Right hindlimb (tissue), 1 donor: ENCODE measurements around the gene VTA1.
"Not testable (repeated sequence)": the region's sequence is repeated elsewhere in the genome, so short reads cannot be mapped to it uniquely, and the experiment has no call there.

Experiments used
- DNase-seq: peaks from one replicate; pipeline ENCODE4 v3.0.0-alpha.2; 2018

VTA1 gene

GRCh38 chr6:142229518-142230270, 82.6 kb downstream of the VTA1 start:
- DNase-seq = not testable (repeated sequence)

- peak; percentile 27 for DNase-seq
These were observed 85.4 kb downstream of the VTA1 start for GRCh38 chr6:142232206-142233044.

- no peak for DNase-seq
These were observed 87.1 kb downstream of the VTA1 start for GRCh38 chr6:142233945-142234682.

GRCh38 chr6:142235272-142235671, 88.2 kb downstream of the VTA1 start:
- DNase-seq = peak; percentile 40

GRCh38 chr6:142235791-142236190, 88.7 kb downstream of the VTA1 start:
- DNase-seq = no peak

- DNase-seq = no peak
These were observed 89.6 kb downstream of the VTA1 start for GRCh38 chr6:142236691-142237090.

- DNase-seq = no peak
These were observed 91.8 kb downstream of the VTA1 start for GRCh38 chr6:142238881-142239280.

GRCh38 chr6:142240179-142240578, 93.1 kb downstream of the VTA1 start:
- DNase-seq = no peak

GRCh38 chr6:142241061-142241460, 94.0 kb downstream of the VTA1 start:
- no peak for DNase-seq

GRCh38 chr6:142242269-142242668, 95.2 kb downstream of the VTA1 start:
- no peak for DNase-seq

GRCh38 chr6:142246960-142247359, 99.9 kb downstream of the VTA1 start:
- no peak for DNase-seq

- DNase-seq = no peak
These were observed 102.2 kb downstream of the VTA1 start for GRCh38 chr6:142249266-142249665.

- DNase-seq = no peak
These were observed 104.9 kb downstream of the VTA1 start for GRCh38 chr6:142251930-142252445.

- no peak for DNase-seq
These were observed 107.5 kb downstream of the VTA1 start for GRCh38 chr6:142254513-142254912.

- DNase-seq = no peak
These were observed 108.7 kb downstream of the VTA1 start for GRCh38 chr6:142255785-142256184.

- no peak for DNase-seq
These were observed 111.2 kb downstream of the VTA1 start for GRCh38 chr6:142258305-142258704.

GRCh38 chr6:142258757-142259156, 111.7 kb downstream of the VTA1 start:
- DNase-seq = no peak

GRCh38 chr6:142260748-142261147, 113.7 kb downstream of the VTA1 start:
- no peak for DNase-seq

- no peak for DNase-seq
These were observed 115.2 kb downstream of the VTA1 start for GRCh38 chr6:142262231-142262630.

GRCh38 chr6:142265476-142265875, 118.4 kb downstream of the VTA1 start:
- no peak for DNase-seq

- DNase-seq = no peak
These were observed 119.0 kb downstream of the VTA1 start for GRCh38 chr6:142266060-142266459.

- DNase-seq = no peak
These were observed 124.4 kb downstream of the VTA1 start for GRCh38 chr6:142271476-142271875.
